NCI-H1105 (cell line): ENCODE results near the gene CFAP45.
"Not testable (repeated sequence)": the region's sequence is repeated elsewhere in the genome, so short reads cannot be mapped to it uniquely, and the experiment has no call there.

ENCODE experiments used
- DNase-seq: peaks from one replicate; lab custom pipeline; 2025; lab: John Stamatoyannopoulos, UW

CFAP45 gene

DNA sequence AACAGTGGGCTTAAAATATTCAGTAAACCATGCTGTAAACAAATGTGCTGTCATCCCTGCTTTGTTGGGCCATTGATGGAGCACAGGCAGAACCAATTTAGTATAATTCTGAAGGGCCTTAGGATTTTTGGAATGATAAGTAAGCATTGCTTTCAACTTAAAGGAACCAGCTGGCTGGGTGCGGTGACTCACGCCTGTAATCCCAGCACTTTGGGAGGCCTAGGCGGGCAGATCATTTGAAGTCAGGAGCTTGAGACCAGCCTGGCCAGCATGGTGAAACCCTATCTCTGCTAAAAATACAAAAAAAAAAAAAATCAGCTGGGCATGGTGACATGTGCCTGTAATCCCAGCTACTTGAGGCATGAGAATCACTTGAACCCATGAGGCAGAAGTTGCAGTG, 4.1 kb upstream of the CFAP45 start:
- not testable (repeated sequence) for DNase-seq

- DNase-seq: no peak
Observed at GRCh38 chr1:159902541-159902940, 2.6 kb upstream of the CFAP45 start.

DNA sequence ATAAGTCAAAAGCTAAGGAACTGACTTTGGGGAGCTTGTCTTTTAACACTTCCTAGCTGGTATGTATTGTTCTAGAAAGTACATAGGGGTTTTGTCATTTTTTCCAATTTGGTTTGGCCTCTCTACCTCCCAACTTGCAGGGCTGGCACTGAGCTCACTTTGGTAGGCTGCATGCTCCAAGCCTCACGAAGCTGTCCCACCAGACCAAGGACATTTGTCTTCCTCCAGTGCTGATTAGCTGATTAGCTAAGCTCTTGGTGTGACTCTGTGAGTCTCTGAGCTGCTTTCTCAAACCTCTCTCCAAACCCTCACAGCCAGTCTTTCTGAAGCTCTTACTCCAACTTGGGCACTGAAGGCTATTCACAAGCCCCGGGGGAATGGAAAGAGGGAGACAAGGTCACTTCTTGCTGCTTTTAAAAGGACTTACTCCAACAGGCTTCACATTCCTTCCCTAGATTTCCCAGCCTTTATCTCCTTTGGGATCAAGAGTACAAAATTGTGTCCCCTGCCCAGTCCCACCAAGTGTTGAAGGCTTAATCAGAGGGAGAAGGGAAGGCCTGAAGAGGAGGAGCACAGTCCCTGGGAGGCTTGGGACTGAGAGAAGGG, 893 bp upstream of the CFAP45 start:
- no peak for DNase-seq

DNA sequence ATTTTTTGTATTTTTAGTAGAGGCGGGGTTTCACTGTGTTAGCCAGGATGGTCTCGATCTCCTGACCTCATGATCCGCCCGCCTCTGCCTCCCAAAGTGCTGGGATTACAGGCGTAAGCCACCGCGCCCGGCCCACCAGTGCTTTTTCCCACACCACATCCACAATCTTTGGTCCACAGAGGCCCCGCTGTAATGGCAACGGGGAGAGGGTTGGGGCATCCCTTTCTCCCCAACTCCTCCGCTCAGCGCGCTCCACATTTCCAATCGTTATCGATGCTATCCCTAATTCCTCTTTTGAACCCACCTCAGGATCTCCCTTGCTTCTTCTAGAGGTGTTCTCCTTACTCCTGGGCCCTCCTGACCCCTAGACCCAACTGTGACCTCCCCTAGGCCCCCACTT, 331 bp downstream of the CFAP45 start:
- not testable (repeated sequence) for DNase-seq

- DNase-seq: no peak
Observed at GRCh38 chr1:159898527-159898926, 1.4 kb downstream of the CFAP45 start.

- DNase-seq: no peak
Observed at GRCh38 chr1:159897962-159898361, 2.0 kb downstream of the CFAP45 start.

DNA sequence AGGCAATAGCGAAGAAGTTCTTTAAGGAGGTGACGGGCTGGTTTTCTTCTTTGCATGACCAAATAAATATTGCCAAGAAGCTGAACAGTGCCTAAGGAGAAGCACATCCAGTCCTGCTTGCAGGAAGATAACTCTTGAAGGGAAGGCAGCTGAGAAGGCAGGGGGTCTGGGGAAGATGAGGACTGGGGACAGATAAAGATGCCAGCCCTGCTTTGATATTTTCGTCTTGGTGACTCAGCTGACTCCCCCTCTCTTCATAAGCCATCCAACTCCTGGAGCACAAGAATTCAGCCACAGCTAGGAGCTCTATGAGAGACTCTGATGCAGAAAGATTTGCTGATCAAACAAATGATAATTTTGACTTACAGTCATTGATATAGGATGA, 3.4 kb downstream of the CFAP45 start:
- DNase-seq: no peak

DNA sequence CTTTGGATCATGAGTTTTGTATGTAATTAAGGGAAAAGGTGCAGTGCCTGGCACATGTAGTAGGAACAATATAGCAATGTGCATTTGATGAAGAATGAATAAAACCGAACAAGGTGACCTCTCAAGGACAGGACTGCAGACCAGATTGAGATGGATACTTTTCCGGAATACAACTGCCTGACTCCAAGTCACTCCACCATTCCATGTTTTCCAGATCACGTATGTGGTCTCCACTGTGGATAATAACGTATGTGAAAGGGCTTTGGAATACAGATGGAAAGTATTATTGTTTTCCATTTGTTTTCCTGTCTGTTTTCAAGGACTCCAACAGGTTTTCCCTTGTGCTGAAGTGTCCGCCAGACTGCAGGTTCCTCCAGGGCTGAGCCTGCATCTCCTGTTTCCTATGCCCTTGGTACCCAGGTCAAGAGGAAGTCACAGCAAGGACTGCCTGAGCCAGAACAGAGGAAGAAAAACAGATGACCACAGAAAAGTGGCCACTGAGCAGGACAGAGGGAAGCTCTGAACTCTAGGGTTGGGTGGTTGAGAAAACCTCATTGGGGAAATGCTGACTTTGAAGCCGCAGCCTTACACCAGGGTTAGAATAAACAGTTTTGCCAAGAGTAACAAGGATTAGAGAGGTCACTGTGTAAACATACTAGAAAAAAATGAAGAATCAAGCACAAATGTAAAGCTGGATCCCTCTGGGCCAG, 4.0 kb downstream of the CFAP45 start:
- no peak for DNase-seq

GRCh38 chr1:159895286-159895685, 4.7 kb downstream of the CFAP45 start:
- peak; percentile 26 for DNase-seq

- no peak for DNase-seq
Observed at GRCh38 chr1:159892944-159893343, 7.0 kb downstream of the CFAP45 start.

GRCh38 chr1:159891275-159892157, 8.4 kb downstream of the CFAP45 start:
- peak; percentile 78 for DNase-seq

GRCh38 chr1:159890390-159890789, 9.6 kb downstream of the CFAP45 start:
- no peak for DNase-seq

DNA sequence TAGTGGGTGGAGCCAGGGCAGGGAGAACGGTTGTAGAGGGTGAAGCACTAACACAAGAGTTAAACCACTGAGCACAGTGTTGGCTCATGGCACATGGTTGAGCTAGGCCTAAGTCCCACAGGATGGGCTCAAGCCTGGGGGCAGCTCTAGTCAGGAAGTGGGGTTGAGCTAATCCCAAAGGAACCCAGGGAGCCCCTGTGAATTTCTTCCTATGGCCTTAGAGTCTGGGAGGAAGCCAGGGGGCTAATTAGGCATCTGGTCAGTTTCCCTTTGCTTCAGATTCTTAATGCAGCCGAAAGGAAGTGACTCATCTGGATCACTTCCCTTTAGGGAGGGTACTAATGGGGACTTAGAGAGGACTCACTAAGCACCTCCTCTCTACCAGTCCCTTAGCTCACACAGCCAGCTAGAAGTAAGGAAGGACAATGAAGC, 10.1 kb downstream of the CFAP45 start:
- no peak for DNase-seq

GRCh38 chr1:159889202-159889601, 10.8 kb downstream of the CFAP45 start:
- DNase-seq: no peak

GRCh38 chr1:159884296-159884695, 15.7 kb downstream of the CFAP45 start:
- no peak for DNase-seq

- DNase-seq: no peak
Observed at GRCh38 chr1:159883134-159883533, 16.8 kb downstream of the CFAP45 start.

- DNase-seq: no peak
Observed at GRCh38 chr1:159882527-159882862, 17.5 kb downstream of the CFAP45 start.

DNA sequence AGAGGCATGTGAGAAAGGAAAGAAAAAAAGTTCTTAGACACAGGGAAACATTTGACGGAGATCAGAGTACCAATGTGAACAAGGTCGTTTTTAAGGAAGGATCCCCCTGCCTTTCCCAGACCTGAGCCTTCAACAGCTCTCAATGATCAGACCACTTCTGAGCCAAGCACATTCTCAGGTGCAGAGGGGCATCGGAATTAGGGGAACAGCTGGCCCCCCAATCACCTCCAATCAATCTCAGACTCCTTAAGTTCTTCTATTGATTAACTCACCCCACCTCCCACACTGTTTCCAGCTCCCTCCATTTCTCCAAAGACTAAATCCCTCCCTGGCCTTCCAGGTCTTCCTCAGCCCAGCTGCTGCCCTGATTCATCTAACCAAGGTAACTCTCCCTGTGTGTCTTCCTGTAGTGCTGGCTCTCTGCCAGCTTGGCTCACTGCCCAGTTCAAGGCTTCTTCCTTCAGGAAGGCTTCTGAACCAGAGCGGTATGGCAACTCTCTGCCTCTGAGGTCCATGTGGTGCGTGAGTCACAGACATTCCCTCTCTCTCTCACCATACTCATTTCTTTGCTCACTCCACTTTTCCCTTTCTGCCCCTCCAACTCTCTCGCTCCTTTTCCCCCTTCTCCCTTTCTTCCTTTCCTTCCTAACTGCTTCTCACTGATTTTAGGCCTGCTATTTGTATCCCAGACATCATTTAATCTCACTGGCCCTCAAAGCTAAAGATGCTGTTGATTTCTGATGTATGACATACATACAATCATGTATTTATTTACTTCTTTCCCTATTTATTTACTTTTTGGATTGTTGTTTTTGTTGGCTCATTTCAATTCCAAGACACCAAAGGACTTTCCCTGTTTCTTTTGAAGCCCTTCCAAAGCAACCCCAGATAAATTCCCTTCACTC, 18.1 kb downstream of the CFAP45 start:
- peak; percentile 94 for DNase-seq

- DNase-seq: no peak
Observed at GRCh38 chr1:159880430-159880829, 19.5 kb downstream of the CFAP45 start.

DNA sequence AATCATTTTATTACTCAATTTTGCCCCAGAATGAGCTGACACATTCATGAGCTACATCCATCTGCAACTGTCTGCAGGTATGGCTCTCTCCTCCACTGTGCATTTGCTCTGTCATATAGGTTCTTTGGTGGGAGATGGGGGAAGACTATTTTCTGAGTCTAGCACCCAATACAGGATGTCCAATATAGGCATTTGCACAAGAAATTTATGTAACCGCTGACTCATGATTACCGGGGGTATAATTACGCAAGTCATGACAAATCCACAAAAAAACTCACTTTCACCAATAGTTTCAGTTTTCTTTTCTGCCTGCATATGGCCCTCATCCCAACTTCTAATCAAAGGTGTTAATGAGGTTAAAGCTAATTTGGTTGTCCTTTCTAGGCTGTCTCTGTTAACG, 20.0 kb downstream of the CFAP45 start:
- no peak for DNase-seq

DNA sequence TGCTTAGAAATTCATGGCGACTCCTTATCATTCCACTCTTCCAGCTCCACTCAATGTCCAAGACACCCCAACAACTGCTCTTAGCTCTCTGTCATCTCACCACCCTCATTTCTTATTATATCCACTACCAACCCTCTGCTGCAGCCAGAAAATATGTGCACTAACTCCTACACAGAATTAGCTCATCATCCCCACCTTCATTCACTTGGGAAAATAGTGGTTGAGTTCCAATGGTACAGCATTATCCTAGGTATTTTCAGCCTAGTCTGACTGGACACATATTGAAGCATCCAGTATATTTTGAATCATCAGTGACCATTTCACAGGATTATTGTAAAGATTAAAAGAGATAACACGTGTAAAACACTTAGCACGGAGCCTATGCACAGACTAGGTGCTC, 20.8 kb downstream of the CFAP45 start:
- DNase-seq: no peak
